Choroid plexus epithelial cell (primary cell): ENCODE results near the gene ATP4A.

Source experiments
- DNase-seq: peaks from one replicate; pipeline ENCODE4 v3.0.0-alpha.2; 2010; ENCODE audit warnings: low read depth
- H3K4me3 ChIP-seq: 2 replicates; pipeline ENCODE4 v1.5.1; 2011; ENCODE audit warnings: low read depth, mild to moderate bottlenecking, control low read depth, low read length, moderate library complexity
- TF ChIP-seq, protein P1 (sequence below): conservative IDR thresholded peaks from 2 replicates; pipeline ENCODE4 v1.5.1; 2011; ENCODE audit warnings: low read depth, mild to moderate bottlenecking, control low read depth, inconsistent platforms, low read length, moderate library complexity

The ATP4A gene

DNA sequence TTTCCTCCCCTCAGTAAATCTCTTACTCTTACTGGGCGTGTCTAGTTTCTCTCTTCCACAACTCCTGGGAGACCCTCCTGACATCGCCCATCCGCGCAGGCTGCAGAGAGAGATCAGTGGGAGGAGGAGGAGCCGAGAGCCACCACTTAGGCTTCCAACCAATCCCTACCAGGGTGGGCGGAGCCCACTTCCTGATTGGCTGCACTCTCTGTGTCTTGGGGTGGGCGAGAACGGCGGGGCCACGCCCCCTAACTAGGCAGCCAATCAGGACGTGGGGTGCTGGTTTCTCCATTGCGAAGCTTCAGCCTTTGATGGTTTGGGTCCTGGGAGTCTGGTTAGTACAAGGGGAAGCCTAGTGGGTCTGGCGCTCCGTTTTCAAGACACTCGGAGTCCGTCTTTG is 22.4 kb upstream of the ATP4A start, which contains the start of gene PMIS2:
Gene PMIS2, plus strand, starts transcription at position 326 of the 400 bp plus-strand sequence. CDS start 87 bp downstream, outside the sequence.
- TF ChIP-seq, protein P1, sequence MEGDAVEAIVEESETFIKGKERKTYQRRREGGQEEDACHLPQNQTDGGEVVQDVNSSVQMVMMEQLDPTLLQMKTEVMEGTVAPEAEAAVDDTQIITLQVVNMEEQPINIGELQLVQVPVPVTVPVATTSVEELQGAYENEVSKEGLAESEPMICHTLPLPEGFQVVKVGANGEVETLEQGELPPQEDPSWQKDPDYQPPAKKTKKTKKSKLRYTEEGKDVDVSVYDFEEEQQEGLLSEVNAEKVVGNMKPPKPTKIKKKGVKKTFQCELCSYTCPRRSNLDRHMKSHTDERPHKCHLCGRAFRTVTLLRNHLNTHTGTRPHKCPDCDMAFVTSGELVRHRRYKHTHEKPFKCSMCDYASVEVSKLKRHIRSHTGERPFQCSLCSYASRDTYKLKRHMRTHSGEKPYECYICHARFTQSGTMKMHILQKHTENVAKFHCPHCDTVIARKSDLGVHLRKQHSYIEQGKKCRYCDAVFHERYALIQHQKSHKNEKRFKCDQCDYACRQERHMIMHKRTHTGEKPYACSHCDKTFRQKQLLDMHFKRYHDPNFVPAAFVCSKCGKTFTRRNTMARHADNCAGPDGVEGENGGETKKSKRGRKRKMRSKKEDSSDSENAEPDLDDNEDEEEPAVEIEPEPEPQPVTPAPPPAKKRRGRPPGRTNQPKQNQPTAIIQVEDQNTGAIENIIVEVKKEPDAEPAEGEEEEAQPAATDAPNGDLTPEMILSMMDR, result no peak
- no peak within 1 kb of the TSS for H3K4me3 ChIP-seq
- peak; percentile 9 for DNase-seq

- TF ChIP-seq, protein P1, result no peak
Observed at GRCh38 chr19:35582760-35583159, 19.3 kb upstream of the ATP4A start.

DNA sequence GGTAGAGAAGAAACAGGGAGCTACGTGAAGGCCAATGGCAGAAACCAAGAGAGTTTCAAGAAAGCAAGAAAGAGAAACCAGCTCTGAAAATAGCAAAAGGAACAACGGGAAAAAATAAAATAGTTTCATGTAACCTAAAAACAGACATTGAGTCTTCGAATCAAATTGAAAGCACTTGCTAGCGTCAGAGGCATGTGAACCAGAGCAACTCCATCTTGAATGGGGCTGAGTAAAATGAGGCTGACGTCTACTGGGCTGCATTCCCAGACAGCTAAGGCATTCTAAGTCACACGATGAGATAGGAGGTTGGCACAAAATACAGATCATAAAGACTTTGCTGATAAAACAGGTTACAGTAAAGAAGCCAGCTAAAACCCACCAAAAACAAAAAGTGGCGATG is 15.2 kb upstream of the ATP4A start:
- TF ChIP-seq, protein P1, result no peak
- DNase-seq, result no peak
- no peak overlapping the region for H3K4me3 ChIP-seq

More at GRCh38 chr19:35582760-35583159, 19.3 kb upstream of the ATP4A start:
- no peak for DNase-seq
- H3K4me3 ChIP-seq, result no peak overlapping the region

DNA sequence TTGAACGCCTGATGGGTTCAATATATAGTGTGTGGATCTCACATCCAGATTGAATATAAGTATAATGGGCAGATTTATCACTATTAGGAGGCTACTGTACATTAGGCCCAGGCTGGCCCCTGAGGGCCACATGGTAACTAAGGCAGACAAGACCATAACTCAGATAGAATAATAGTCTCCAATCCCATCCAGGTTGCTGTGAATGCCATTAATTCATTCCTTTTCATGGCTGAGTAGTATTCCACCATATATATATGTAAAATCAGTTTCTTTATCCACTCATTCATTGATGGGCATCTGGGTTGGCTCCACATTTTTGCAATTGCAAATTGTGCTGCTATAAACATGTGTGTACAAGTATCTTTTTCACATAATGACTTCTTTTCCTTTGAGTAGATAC is 14.5 kb upstream of the ATP4A start:
- TF ChIP-seq, protein P1, result no peak
- no peak overlapping the region for H3K4me3 ChIP-seq
- no peak for DNase-seq

GRCh38 chr19:35571406-35571965 is 8.0 kb upstream of the ATP4A start:
- H3K4me3 ChIP-seq, result no peak overlapping the region
- TF ChIP-seq, protein P1, result no peak
- no peak for DNase-seq

DNA sequence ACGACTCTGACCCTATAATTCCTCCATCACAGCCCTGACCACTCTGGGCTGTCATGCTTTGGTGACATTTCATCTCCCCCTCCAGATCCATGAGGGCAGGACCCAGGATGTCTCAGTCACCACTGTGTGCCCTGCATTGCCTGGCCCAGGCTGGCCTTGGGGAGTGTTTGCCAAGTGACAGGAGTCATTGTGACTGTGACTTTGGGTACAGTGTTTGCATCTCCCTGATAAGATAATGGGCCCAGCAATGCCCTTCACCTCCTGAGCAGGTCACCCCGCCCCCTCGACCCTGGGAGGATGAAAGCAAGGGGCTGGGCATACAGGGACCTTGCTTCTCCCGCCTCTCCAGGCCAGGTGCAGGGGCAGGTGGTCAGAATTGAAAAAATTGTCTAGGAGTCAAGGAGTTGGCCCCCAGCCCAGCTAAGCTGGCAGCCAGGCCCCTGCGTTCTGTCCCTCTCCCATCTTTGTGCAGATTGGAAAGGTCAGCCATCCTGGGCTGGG is 5.9 kb upstream of the ATP4A start:
- TF ChIP-seq, protein P1, result no peak
- no peak overlapping the region for H3K4me3 ChIP-seq
- no peak for DNase-seq

DNA sequence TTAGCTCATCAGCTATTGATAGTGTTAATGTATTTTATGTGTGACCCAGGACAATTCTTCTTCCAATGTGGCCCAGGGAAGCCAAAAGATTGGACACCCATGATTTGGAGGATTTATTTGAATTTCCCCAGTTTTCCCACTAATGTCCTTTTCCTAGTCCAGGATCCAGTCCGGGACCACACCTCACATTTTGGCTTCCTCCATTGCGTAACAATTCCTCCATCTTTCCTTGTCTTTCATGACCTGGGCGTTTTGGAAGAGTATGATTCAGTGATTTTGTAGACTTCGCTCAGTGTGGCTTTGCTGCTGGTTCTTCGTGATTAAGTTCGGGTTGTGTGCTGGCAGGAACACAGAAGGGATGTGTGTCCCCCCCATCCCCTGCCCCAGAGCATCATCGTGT is 3.3 kb upstream of the ATP4A start:
- H3K4me3 ChIP-seq, result no peak overlapping the region
- TF ChIP-seq, protein P1, result no peak
- no peak for DNase-seq
